ENCODE measurements around the gene ID2.

Gene ID2

GRCh38 chr2:8634466-8635172, 47.2 kb upstream of the ID2 start:
- Histone ChIP-seq H3K9me3 (replicated peaks in 1 of 2; ENCODE audit: control insufficient read depth in 2 of 2, insufficient read depth in 1 of 2, low read depth in 1 of 2, low read length in 2 of 2) (no peaks in the 10 kb centered on the region), H3K4ac (ENCODE audit: low read length) (no peak overlapping the region), H3K36me3 (replicated peaks in 1 of 2; ENCODE audit: control insufficient read depth in 2 of 2, insufficient read depth in 2 of 2, low read length in 2 of 2) (no peaks in the 10 kb centered on the region), H3K27ac (replicated peaks; ENCODE audit: low read length) (no peak overlapping the region), H3K79me1 (ENCODE audit: low read depth, low read length) (no peaks in the 10 kb centered on the region), H3K27me3 (ENCODE audit: control insufficient read depth in 3 of 3, insufficient read depth in 3 of 3, low read depth in 1 of 3, low read length in 3 of 3) (no peaks in the 10 kb centered on the region), H2BK5ac (ENCODE audit: low read length) (no peak overlapping the region), H3K4me3 (ENCODE audit: low read length in 2 of 2) (no peak overlapping the region), H4K91ac (ENCODE audit: low read depth, low read length, poor library complexity) (no peak overlapping the region), H2BK15ac (ENCODE audit: low read length) (peak overlapping the region; percentile 84), H3K14ac (ENCODE audit: low read length) (no peak overlapping the region), H4K8ac (ENCODE audit: low read depth, low read length) (no peak overlapping the region), H3K4me2 (ENCODE audit: insufficient read depth, low read length, poor library complexity, severe bottlenecking) (no peak overlapping the region), H2AK5ac (ENCODE audit: low read depth, low read length) (peak overlapping the region; percentile 58), H2AFZ (ENCODE audit: low read length) (no peak overlapping the region), H3K23ac (ENCODE audit: low read depth, low read length, poor library complexity) (no peak overlapping the region), H2BK120ac (ENCODE audit: low read depth, low read length) (no peak overlapping the region), H3K9ac (ENCODE audit: low read depth, low read length, poor library complexity) (no peak overlapping the region), H3K4me1 (ENCODE audit: control insufficient read depth in 2 of 2, insufficient read depth in 1 of 2, low read depth in 1 of 2, low read length in 2 of 2) (peaks cover 29 to 31% of the 10 kb centered on the region in 2 donors), H3K18ac (ENCODE audit: low read length) (peak overlapping the region; percentile 62), H2BK12ac (ENCODE audit: low read length) (peak overlapping the region; percentile 85)
- WGBS, 2 donors (ENCODE audit: extremely low coverage in 2 of 2, insufficient read length in 2 of 2, insufficient replicate concordance in 1 of 2), result no CpG with 5 or more reads among the region's 14 CpGs
- DNase-seq (ENCODE audit: low spot score), result no peak

- Histone ChIP-seq H3K4ac (ENCODE audit: low read length) (no peak overlapping the region), H3K18ac (ENCODE audit: low read length) (peak overlapping the region; percentile 88), H2BK12ac (ENCODE audit: low read length) (no peak overlapping the region), H3K79me1 (ENCODE audit: low read depth, low read length) (no peaks in the 10 kb centered on the region), H3K23ac (ENCODE audit: low read depth, low read length, poor library complexity) (no peak overlapping the region), H2BK5ac (ENCODE audit: low read length) (peak overlapping the region; percentile 27), H2BK120ac (ENCODE audit: low read depth, low read length) (no peak overlapping the region), H3K14ac (ENCODE audit: low read length) (no peak overlapping the region), H3K27ac (replicated peaks; ENCODE audit: low read length) (peak overlapping the region; percentile 94), H4K8ac (ENCODE audit: low read depth, low read length) (no peak overlapping the region), H2AFZ (ENCODE audit: low read length) (peak overlapping the region; percentile 81), H4K91ac (ENCODE audit: low read depth, low read length, poor library complexity) (peak overlapping the region; percentile 73), H2AK5ac (ENCODE audit: low read depth, low read length) (no peak overlapping the region), H3K36me3 (replicated peaks in 1 of 2; ENCODE audit: control insufficient read depth in 2 of 2, insufficient read depth in 2 of 2, low read length in 2 of 2) (no peaks in the 10 kb centered on the region), H3K4me3 (ENCODE audit: low read length in 2 of 2) (no peak overlapping the region), H3K27me3 (ENCODE audit: control insufficient read depth in 3 of 3, insufficient read depth in 3 of 3, low read depth in 1 of 3, low read length in 3 of 3) (no peaks in the 10 kb centered on the region), H3K4me2 (ENCODE audit: insufficient read depth, low read length, poor library complexity, severe bottlenecking) (peak overlapping the region; percentile 24), H2BK15ac (ENCODE audit: low read length) (peak overlapping the region; percentile 82), H3K9me3 (replicated peaks in 1 of 2; ENCODE audit: control insufficient read depth in 2 of 2, insufficient read depth in 1 of 2, low read depth in 1 of 2, low read length in 2 of 2) (no peaks in the 10 kb centered on the region), H3K4me1 (ENCODE audit: control insufficient read depth in 2 of 2, insufficient read depth in 1 of 2, low read depth in 1 of 2, low read length in 2 of 2) (peaks cover 29 to 30% of the 10 kb centered on the region in 2 donors), H3K9ac (ENCODE audit: low read depth, low read length, poor library complexity) (no peak overlapping the region)
- WGBS, 2 donors (ENCODE audit: extremely low coverage in 2 of 2, insufficient read length in 2 of 2, insufficient replicate concordance in 1 of 2), result no CpG with 5 or more reads among the region's 15 CpGs
- DNase-seq (ENCODE audit: low spot score), result peak; percentile 31
Measured at GRCh38 chr2:8636041-8636491, 45.8 kb upstream of the ID2 start.

DNA sequence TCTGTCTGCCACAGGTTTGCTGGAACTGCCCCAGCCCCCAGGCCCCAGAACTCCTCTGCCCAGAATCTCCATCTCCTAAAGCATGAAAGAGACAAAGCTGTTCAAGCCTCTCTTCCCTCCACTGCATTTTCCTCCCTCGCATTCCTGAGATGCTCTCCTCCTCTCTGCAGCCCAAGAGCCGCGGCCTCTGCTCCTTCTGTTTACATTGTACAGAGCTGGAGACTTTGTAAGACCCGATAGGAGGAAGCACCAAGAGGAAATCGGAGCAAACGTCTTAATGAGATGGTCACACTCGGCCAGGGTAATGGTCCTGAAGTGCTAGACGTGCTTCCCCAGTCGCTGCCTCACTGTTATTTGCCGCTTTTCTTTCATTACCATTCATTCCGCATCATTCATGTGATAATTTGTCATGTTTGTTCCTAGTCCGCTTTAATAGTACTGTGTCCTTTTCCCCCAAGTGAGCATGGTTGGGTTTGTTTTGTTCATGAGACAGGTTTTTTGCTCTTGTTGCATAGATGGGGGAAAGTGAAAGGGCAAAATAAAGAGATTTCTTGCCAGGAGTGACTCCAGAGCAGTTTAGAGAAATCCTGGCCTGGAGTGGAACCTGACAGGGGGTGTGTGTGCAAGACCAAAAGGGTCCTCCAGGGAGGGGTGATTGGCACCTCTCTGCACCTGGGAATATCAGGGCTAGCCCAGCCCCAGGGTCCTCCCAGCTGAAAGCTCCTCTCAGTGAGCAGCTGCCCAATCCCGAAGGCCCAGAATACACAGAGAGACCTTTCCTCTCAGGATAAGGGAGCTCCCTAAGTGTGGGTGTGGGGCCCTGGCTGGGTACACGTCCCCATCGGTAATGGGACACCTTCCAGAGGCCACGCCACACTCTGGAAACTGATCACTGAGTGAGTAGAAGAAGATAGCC, 44.9 kb upstream of the ID2 start:
- H3K14ac ChIP-seq (ENCODE audit: low read length), result no peak overlapping the region
- peak overlapping the region; percentile 81 for H2AFZ ChIP-seq (ENCODE audit: low read length)
- no peak overlapping the region for H3K9ac ChIP-seq (ENCODE audit: low read depth, low read length, poor library complexity)
- H3K36me3 ChIP-seq (replicated peaks in 1 of 2; ENCODE audit: control insufficient read depth in 2 of 2, insufficient read depth in 2 of 2, low read length in 2 of 2), result no peaks in the 10 kb centered on the region
- H2BK120ac ChIP-seq (ENCODE audit: low read depth, low read length), result no peak overlapping the region
- H4K8ac ChIP-seq (ENCODE audit: low read depth, low read length), result no peak overlapping the region
- peak overlapping the region; percentile 44 for H2BK15ac ChIP-seq (ENCODE audit: low read length)
- no CpG with 5 or more reads among the region's 16 CpGs for WGBS, 2 donors (ENCODE audit: extremely low coverage in 2 of 2, insufficient read length in 2 of 2, insufficient replicate concordance in 1 of 2)
- H3K18ac ChIP-seq (ENCODE audit: low read length), result peak overlapping the region; percentile 88
- H3K4me1 ChIP-seq (ENCODE audit: control insufficient read depth in 2 of 2, insufficient read depth in 1 of 2, low read depth in 1 of 2, low read length in 2 of 2), result peaks cover 37% of the 10 kb centered on the region in 2 donors
- H4K91ac ChIP-seq (ENCODE audit: low read depth, low read length, poor library complexity), result no peak overlapping the region
- no peak overlapping the region for H3K23ac ChIP-seq (ENCODE audit: low read depth, low read length, poor library complexity)
- H2AK5ac ChIP-seq (ENCODE audit: low read depth, low read length), result peak overlapping the region; percentile 65
- peak; percentile 70 for DNase-seq (ENCODE audit: low spot score)
- H3K4me3 ChIP-seq (ENCODE audit: low read length in 2 of 2), result peak overlapping the region in 1 of 2 donors; percentile 39
- H2BK5ac ChIP-seq (ENCODE audit: low read length), result peak overlapping the region; percentile 27
- no peaks in the 10 kb centered on the region for H3K79me1 ChIP-seq (ENCODE audit: low read depth, low read length)
- peak overlapping the region; percentile 94 for H3K27ac ChIP-seq (replicated peaks; ENCODE audit: low read length)
- no peaks in the 10 kb centered on the region for H3K9me3 ChIP-seq (replicated peaks in 1 of 2; ENCODE audit: control insufficient read depth in 2 of 2, insufficient read depth in 1 of 2, low read depth in 1 of 2, low read length in 2 of 2)
- H3K4me2 ChIP-seq (ENCODE audit: insufficient read depth, low read length, poor library complexity, severe bottlenecking), result peak overlapping the region; percentile 24
- peak overlapping the region; percentile 28 for H3K4ac ChIP-seq (ENCODE audit: low read length)
- no peak overlapping the region for H2BK12ac ChIP-seq (ENCODE audit: low read length)
- no peaks in the 10 kb centered on the region for H3K27me3 ChIP-seq (ENCODE audit: control insufficient read depth in 3 of 3, insufficient read depth in 3 of 3, low read depth in 1 of 3, low read length in 3 of 3)

DNA sequence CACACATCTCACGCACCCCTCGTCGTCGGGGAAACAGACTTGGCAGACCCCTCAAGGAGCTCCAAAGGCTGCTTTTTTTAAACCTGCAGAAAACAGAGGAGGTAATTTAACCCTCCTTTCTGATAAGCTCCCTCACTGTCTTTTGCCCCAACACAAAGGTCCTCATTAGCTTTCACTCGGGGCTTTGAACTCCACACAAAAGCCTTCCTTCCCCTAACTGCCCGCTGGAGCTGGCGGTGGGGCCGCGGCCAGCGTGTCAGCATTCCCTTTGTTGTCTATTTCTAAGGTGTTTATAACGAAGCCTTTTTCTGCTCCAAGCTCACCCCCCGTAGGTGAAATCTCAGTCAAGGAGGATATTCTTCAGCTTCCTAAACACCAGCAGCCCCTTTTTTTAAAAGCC, 43.5 kb upstream of the ID2 start:
- Histone ChIP-seq H4K8ac (ENCODE audit: low read depth, low read length) (no peak overlapping the region), H2BK120ac (ENCODE audit: low read depth, low read length) (no peak overlapping the region), H3K27ac (replicated peaks; ENCODE audit: low read length) (peak overlapping the region; percentile 71), H2AK5ac (ENCODE audit: low read depth, low read length) (no peak overlapping the region), H3K4me3 (ENCODE audit: low read length in 2 of 2) (peak overlapping the region in 1 of 2 donors; percentile 19), H3K4ac (ENCODE audit: low read length) (no peak overlapping the region), H4K91ac (ENCODE audit: low read depth, low read length, poor library complexity) (no peak overlapping the region), H3K9me3 (replicated peaks in 1 of 2; ENCODE audit: control insufficient read depth in 2 of 2, insufficient read depth in 1 of 2, low read depth in 1 of 2, low read length in 2 of 2) (no peaks in the 10 kb centered on the region), H3K79me1 (ENCODE audit: low read depth, low read length) (no peaks in the 10 kb centered on the region), H2BK12ac (ENCODE audit: low read length) (peak overlapping the region; percentile 59), H3K4me1 (ENCODE audit: control insufficient read depth in 2 of 2, insufficient read depth in 1 of 2, low read depth in 1 of 2, low read length in 2 of 2) (peaks cover 44 to 46% of the 10 kb centered on the region in 2 donors), H2AFZ (ENCODE audit: low read length) (peak overlapping the region; percentile 73), H3K23ac (ENCODE audit: low read depth, low read length, poor library complexity) (no peak overlapping the region), H3K18ac (ENCODE audit: low read length) (peak overlapping the region; percentile 91), H3K36me3 (replicated peaks in 1 of 2; ENCODE audit: control insufficient read depth in 2 of 2, insufficient read depth in 2 of 2, low read length in 2 of 2) (no peaks in the 10 kb centered on the region), H3K9ac (ENCODE audit: low read depth, low read length, poor library complexity) (no peak overlapping the region), H2BK15ac (ENCODE audit: low read length) (no peak overlapping the region), H2BK5ac (ENCODE audit: low read length) (no peak overlapping the region), H3K4me2 (ENCODE audit: insufficient read depth, low read length, poor library complexity, severe bottlenecking) (peak overlapping the region; percentile 51), H3K27me3 (ENCODE audit: control insufficient read depth in 3 of 3, insufficient read depth in 3 of 3, low read depth in 1 of 3, low read length in 3 of 3) (no peaks in the 10 kb centered on the region), H3K14ac (ENCODE audit: low read length) (no peak overlapping the region)
- no CpG with 5 or more reads among the region's 12 CpGs for WGBS, 2 donors (ENCODE audit: extremely low coverage in 2 of 2, insufficient read length in 2 of 2, insufficient replicate concordance in 1 of 2)
- peak; percentile 73 for DNase-seq (ENCODE audit: low spot score)
